HepG2 (cell line): ENCODE results near the gene TRAK1. TPM values are rescaled to one million over a fixed set of nuclear protein-coding genes. Genes with fewer than 3 reads are reported as not detected.

Source experiments
- AGO1 ChIP-seq: fragments of 200-400 bp; formaldehyde crosslinking; IDR thresholded peaks from 2 replicates; pipeline ENCODE4 v1.6.1; 2017; ENCODE audit warnings: mild to moderate bottlenecking, low read depth, low read length, moderate library complexity; ENCODE audit not compliant: poor library complexity, severe bottlenecking
- ARNT2 ChIP-seq: sonication (generic); formaldehyde crosslinking; IDR thresholded peaks from 2 replicates; pipeline ENCODE4 v1.8.0; 2022; ENCODE audit warnings: mild to moderate bottlenecking, low read depth, missing genetic modification reagents, moderate library complexity
- EP300 ChIP-seq, 3 experiments: sonication (generic) in 1 of 3; formaldehyde crosslinking in 1 of 3; IDR thresholded peaks; 2 replicates each; pipeline versions ENCODE4 v1.5.1 to v1.6.1; 2011 to 2020; ENCODE audit warnings: low read depth in 2 of 3, low read length in 2 of 3, borderline replicate concordance in 1 of 3, improper control_type of control experiment in 1 of 3, mild to moderate bottlenecking in 1 of 3, missing genetic modification reagents in 1 of 3, moderate library complexity in 1 of 3
- ERF ChIP-seq: IDR thresholded peaks from 2 replicates; pipeline ENCODE4 v1.6.1; 2018; ENCODE audit warnings: missing biosample characterization, missing genetic modification reagents
- GFI1 ChIP-seq: sonication (generic); formaldehyde crosslinking; IDR thresholded peaks from 2 replicates; pipeline ENCODE4 v1.5.0; 2020; ENCODE audit warnings: missing genetic modification reagents, mild to moderate bottlenecking, borderline replicate concordance
- HDAC2 ChIP-seq: sonication (generic); formaldehyde crosslinking; IDR thresholded peaks from 2 replicates; pipeline ENCODE4 v1.4.0; 2020; ENCODE audit warnings: missing genetic modification reagents
- HNF4G ChIP-seq, 2 experiments: sonication (generic) in 1 of 2; formaldehyde crosslinking in 1 of 2; IDR thresholded peaks; 2 replicates each; pipeline versions ENCODE4 v1.4.0 to v1.6.1; 2011 to 2020; ENCODE audit warnings: borderline replicate concordance in 2 of 2, low read depth in 2 of 2, mild to moderate bottlenecking in 2 of 2, low read length in 1 of 2, missing genetic modification reagents in 1 of 2, moderate library complexity in 1 of 2
- KDM4B ChIP-seq: sonication (generic); formaldehyde crosslinking; IDR thresholded peaks from 2 replicates; pipeline ENCODE4 v1.4.0; 2020; ENCODE audit warnings: missing genetic modification reagents
- KMT2A ChIP-seq: sonication (generic); formaldehyde crosslinking; IDR thresholded peaks from 2 replicates; pipeline ENCODE4 v1.4.0; 2020; ENCODE audit warnings: missing genetic modification reagents
- MED1 ChIP-seq: sonication (generic); formaldehyde crosslinking; IDR thresholded peaks from 2 replicates; pipeline ENCODE4 v1.4.0; 2020; ENCODE audit warnings: missing genetic modification reagents
- MYNN ChIP-seq: sonication (generic); formaldehyde crosslinking; IDR thresholded peaks from 2 replicates; pipeline ENCODE4 v1.4.0; 2020; ENCODE audit warnings: mild to moderate bottlenecking, low read depth, missing genetic modification reagents
- NCOA2 ChIP-seq: sonication (generic); formaldehyde crosslinking; IDR thresholded peaks from 2 replicates; pipeline ENCODE4 v1.8.0; 2022; ENCODE audit warnings: inconsistent platforms
- THAP11 ChIP-seq: IDR thresholded peaks from 2 replicates; pipeline ENCODE4 v1.6.1; 2016; ENCODE audit warnings: missing biosample characterization, missing genetic modification reagents
- ZMAT3 ChIP-seq: sonication (generic); formaldehyde crosslinking; conservative IDR thresholded peaks from 2 replicates; pipeline ENCODE4 v1.7.0; 2021; ENCODE audit warnings: missing genetic modification reagents
- ZNF331 ChIP-seq: sonication (generic); formaldehyde crosslinking; IDR thresholded peaks from 2 replicates; pipeline ENCODE4 v1.4.0; 2020; ENCODE audit warnings: missing genetic modification reagents
- ZNF614 ChIP-seq: IDR thresholded peaks from 2 replicates; pipeline ENCODE4 v1.6.1; 2018; ENCODE audit warnings: missing biosample characterization, missing genetic modification reagents, inconsistent platforms, borderline replicate concordance
- ZSCAN12 ChIP-seq: sonication (generic); formaldehyde crosslinking; IDR thresholded peaks from 2 replicates; pipeline ENCODE4 v1.9.0; 2021; ENCODE audit warnings: mild to moderate bottlenecking, missing genetic modification reagents
- ZSCAN29 ChIP-seq: sonication (generic); formaldehyde crosslinking; conservative IDR thresholded peaks from 2 replicates; pipeline ENCODE4 v1.4.0; 2020; ENCODE audit warnings: mild to moderate bottlenecking, missing genetic modification reagents
- polyA plus RNA-seq, 8 experiments: library from polyadenylated mRNA; depleted of rRNA in 3 of 8; stranded (reverse) in 7 of 8; unstranded in 1 of 8; fragments of >200 nt; fragmentation: Illumina TruSeq in 4 of 8; extraction: Trizol in 4 of 8; gene quantifications; 2 replicates each; pipeline versions ENCODE4 v1.2.1 to v1.2.3, GENCODE V29; 2011 to 2016; ENCODE audit warnings: low read depth in 4 of 8, missing spikeins in 1 of 8, mixed read lengths in 1 of 8; ENCODE audit not compliant: insufficient read depth in 1 of 8
- total RNA-seq, 5 experiments: library from RNA; depleted of rRNA; stranded (reverse); fragments of >200 nt; fragmentation: Illumina TruSeq; extraction: Trizol; gene quantifications; 2 replicates each; pipeline ENCODE4 v1.2.3, GENCODE V29; 2016; ENCODE audit warnings: low read depth in 1 of 5
- TF ChIP-seq, protein P1 (sequence below): sonication (generic); IDR thresholded peaks from 2 replicates; pipeline ENCODE4 v1.6.1; 2016; ENCODE audit warnings: low read depth, borderline replicate concordance
- TF ChIP-seq, protein P2 (sequence below): IDR thresholded peaks from 2 replicates; pipeline ENCODE4 v1.6.1; 2016; ENCODE audit warnings: mild to moderate bottlenecking
- TF ChIP-seq, protein P3 (sequence below): sonication (generic); formaldehyde crosslinking; conservative IDR thresholded peaks from 2 replicates; pipeline ENCODE4 v1.4.0; 2020; ENCODE audit warnings: missing genetic modification reagents
- TF ChIP-seq, protein P4 (sequence below): sonication (generic); formaldehyde crosslinking; IDR thresholded peaks from 2 replicates; pipeline ENCODE4 v1.4.0; 2020; ENCODE audit warnings: mild to moderate bottlenecking, low read depth, missing genetic modification reagents

The TRAK1 gene
- total and polyA plus RNA-seq, 2 of the 13 experiments (the other 11 are each of a cell fraction or from before 2014, with no cell fraction given), result 20.5 to 46.6 TPM

DNA sequence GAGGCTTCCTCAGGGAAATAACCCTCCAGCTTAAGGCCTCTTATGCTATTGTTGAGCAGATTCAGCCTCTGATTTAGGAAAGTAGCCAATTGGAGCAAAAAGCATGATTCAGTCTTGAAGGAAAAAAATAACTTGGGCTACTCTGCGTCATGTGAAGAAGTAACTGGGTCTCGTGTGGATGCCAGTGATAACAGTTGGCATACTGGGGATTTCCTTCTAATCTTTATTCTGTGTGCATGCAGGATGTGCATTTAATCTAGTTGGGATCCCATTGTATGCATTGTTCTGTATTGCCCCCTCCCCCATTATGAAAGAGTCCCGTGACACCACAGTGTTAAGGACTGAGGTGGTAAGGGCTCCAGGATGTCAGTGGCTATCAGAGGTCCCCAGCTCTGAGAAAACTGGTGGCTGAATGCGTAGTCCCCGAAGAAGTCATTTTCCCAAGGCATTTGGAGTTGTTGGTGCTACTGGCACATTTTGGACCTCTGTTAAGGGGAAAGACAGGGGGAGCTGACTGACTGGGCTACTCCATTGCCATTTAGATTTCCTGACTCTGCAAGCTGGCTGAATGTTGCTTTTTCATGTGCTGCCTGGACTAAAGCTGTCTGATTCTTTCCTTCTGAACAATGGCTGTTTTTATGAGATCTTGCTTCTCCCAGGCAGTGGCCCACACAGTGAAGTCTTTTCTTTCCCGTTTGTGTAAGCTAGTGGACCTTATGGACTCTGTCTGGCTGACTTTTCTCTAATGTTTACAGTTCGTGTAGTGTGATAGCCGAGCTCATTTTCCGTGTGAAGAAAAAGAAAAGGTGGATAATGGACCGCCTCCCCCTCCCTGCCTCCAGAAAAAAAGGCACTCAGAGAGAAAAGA lies 38.4 kb upstream of the TRAK1 start (continued):
- TF ChIP-seq EP300 (IDR thresholded peaks at IDR 0.05; ENCODE audit: low read depth in 2 of 2, low read length in 2 of 2) (peak in 1 of 2 experiments; percentile 88; a peak in 2 of 4 replicates), EP300 (CRISPR knock-in tag; IDR thresholded peaks at IDR 0.05; ENCODE audit: borderline replicate concordance) (no peak; the same call in 1 of the 2 replicates), MED1 (peak; percentile 76), ZMAT3 (CRISPR knock-in tag) (0 out of 2 replicates have a peak, but pooled peaks have one; percentile 9), ZNF331 (CRISPR knock-in tag) (peak; percentile 37; the same call in 1 of the 2 replicates), MYNN (no peak), ZSCAN12 (CRISPR knock-in tag) (no peak), AGO1 (no peak), HNF4G (IDR thresholded peaks at IDR 0.05; ENCODE audit: borderline replicate concordance, low read depth, low read length) (peak; percentile 66), HNF4G (CRISPR knock-in tag; IDR thresholded peaks at IDR 0.05; ENCODE audit: borderline replicate concordance, low read depth) (0 out of 2 replicates have a peak, but pooled peaks have one; percentile 24), NCOA2 (CRISPR knock-in tag) (peak; percentile 65; the same call in 1 of the 2 replicates), HDAC2 (peak; percentile 34; the same call in 1 of the 2 replicates), KDM4B (CRISPR knock-in tag) (no peak), GFI1 (CRISPR knock-in tag) (peak; percentile 53; the same call in 1 of the 2 replicates), ERF (CRISPR knock-in tag) (no peak), ZNF614 (CRISPR knock-in tag) (peak; percentile 69; the same call in 1 of the 2 replicates), ARNT2 (CRISPR knock-in tag) (0 out of 2 replicates have a peak, but pooled peaks have one; percentile 44), THAP11 (CRISPR knock-in tag) (peak; percentile 39; the same call in 1 of the 2 replicates), KMT2A (CRISPR knock-in tag) (peak; percentile 18; the same call in 1 of the 2 replicates), ZSCAN29 (peak; percentile 89)
- TF ChIP-seq, protein P1, sequence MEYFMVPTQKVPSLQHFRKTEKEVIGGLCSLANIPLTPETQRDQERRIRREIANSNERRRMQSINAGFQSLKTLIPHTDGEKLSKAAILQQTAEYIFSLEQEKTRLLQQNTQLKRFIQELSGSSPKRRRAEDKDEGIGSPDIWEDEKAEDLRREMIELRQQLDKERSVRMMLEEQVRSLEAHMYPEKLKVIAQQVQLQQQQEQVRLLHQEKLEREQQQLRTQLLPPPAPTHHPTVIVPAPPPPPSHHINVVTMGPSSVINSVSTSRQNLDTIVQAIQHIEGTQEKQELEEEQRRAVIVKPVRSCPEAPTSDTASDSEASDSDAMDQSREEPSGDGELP, result no peak
- TF ChIP-seq, protein P2, sequence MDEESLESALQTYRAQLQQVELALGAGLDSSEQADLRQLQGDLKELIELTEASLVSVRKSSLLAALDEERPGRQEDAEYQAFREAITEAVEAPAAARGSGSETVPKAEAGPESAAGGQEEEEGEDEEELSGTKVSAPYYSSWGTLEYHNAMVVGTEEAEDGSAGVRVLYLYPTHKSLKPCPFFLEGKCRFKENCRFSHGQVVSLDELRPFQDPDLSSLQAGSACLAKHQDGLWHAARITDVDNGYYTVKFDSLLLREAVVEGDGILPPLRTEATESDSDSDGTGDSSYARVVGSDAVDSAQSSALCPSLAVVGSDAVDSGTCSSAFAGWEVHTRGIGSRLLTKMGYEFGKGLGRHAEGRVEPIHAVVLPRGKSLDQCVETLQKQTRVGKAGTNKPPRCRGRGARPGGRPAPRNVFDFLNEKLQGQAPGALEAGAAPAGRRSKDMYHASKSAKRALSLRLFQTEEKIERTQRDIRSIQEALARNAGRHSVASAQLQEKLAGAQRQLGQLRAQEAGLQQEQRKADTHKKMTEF (CRISPR knock-in tag), result peak; percentile 45; the same call in 1 of the 2 replicates
- TF ChIP-seq, protein P3, sequence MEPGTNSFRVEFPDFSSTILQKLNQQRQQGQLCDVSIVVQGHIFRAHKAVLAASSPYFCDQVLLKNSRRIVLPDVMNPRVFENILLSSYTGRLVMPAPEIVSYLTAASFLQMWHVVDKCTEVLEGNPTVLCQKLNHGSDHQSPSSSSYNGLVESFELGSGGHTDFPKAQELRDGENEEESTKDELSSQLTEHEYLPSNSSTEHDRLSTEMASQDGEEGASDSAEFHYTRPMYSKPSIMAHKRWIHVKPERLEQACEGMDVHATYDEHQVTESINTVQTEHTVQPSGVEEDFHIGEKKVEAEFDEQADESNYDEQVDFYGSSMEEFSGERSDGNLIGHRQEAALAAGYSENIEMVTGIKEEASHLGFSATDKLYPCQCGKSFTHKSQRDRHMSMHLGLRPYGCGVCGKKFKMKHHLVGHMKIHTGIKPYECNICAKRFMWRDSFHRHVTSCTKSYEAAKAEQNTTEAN (CRISPR knock-in tag), result peak; percentile 54; the same call in 1 of the 2 replicates
- TF ChIP-seq, protein P4, sequence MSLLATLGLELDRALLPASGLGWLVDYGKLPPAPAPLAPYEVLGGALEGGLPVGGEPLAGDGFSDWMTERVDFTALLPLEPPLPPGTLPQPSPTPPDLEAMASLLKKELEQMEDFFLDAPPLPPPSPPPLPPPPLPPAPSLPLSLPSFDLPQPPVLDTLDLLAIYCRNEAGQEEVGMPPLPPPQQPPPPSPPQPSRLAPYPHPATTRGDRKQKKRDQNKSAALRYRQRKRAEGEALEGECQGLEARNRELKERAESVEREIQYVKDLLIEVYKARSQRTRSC (CRISPR knock-in tag), result no peak
